Suprapubic skin (tissue), 4 donors: ENCODE data around the gene CDYL2. TPM values are rescaled to one million over a fixed set of nuclear protein-coding genes. Genes with fewer than 3 reads are reported as not detected.

Experiments
- DNase-seq, 2 donors: peaks; one replicate each; pipeline ENCODE4 v3.0.0-alpha.2; 2019; ENCODE audit warnings: low spot score in 2 of 2
- H3K27ac ChIP-seq: fragments of 200-600 bp; sonication (generic); one replicate; pipeline ENCODE4 v1.5.1; 2019
- H3K27me3 ChIP-seq: fragments of 200-600 bp; sonication (generic); one replicate; pipeline ENCODE4 v1.5.1; 2019
- H3K36me3 ChIP-seq: fragments of 200-600 bp; sonication (generic); one replicate; pipeline ENCODE4 v1.5.1; 2019
- H3K4me1 ChIP-seq: fragments of 200-600 bp; sonication (generic); one replicate; pipeline ENCODE4 v1.5.1; 2019
- H3K4me3 ChIP-seq: fragments of 200-600 bp; sonication (generic); one replicate; pipeline ENCODE4 v1.5.1; 2019; ENCODE audit warnings: mild to moderate bottlenecking
- H3K9me3 ChIP-seq: fragments of 200-600 bp; sonication (generic); one replicate; pipeline ENCODE4 v1.5.1; 2019
- EP300 ChIP-seq: sonication (generic); formaldehyde crosslinking; IDR thresholded peaks from one replicate; pipeline ENCODE4 v1.6.1; 2017; ENCODE audit warnings: antibody characterized with exemption
- POLR2A ChIP-seq, 2 donors: fragments of 450-650 bp; IDR thresholded peaks; one replicate each; pipeline ENCODE4 v1.6.1; 2017; ENCODE audit warnings: antibody characterized with exemption in 2 of 2, mild to moderate bottlenecking in 2 of 2, moderate library complexity in 2 of 2
- POLR2AphosphoS5 ChIP-seq, 3 donors: sonication (generic); formaldehyde crosslinking; IDR thresholded peaks; one replicate each; pipeline ENCODE4 v1.6.1; 2017; ENCODE audit warnings: antibody characterized with exemption in 3 of 3
- WGBS: methylation state at CpG from one replicate; pipeline ENCODE4 v1.1.5; 2018; 5-methylcytosine and 5-hydroxymethylcytosine counted together
- total RNA-seq, 4 donors: library from RNA; depleted of rRNA; stranded (reverse); fragments of >200 nt; gene quantifications; one replicate each; pipeline ENCODE4 v1.1.0, GENCODE V29; 2016
- TF ChIP-seq, protein P1 (sequence below), 2 donors: fragments of 200-600 bp in 1 of 2; fragments of 450-650 bp in 1 of 2; sonication (generic) in 1 of 2; IDR thresholded peaks; one replicate each; pipeline ENCODE4 v1.5.1; 2016 to 2019; ENCODE audit warnings: antibody characterized with exemption in 2 of 2, mild to moderate bottlenecking in 1 of 2, moderate library complexity in 1 of 2

CDYL2 gene
- total RNA-seq, 4 donors from 2014 or later, result 2.8 to 8.2 (median 3.9) TPM

DNA sequence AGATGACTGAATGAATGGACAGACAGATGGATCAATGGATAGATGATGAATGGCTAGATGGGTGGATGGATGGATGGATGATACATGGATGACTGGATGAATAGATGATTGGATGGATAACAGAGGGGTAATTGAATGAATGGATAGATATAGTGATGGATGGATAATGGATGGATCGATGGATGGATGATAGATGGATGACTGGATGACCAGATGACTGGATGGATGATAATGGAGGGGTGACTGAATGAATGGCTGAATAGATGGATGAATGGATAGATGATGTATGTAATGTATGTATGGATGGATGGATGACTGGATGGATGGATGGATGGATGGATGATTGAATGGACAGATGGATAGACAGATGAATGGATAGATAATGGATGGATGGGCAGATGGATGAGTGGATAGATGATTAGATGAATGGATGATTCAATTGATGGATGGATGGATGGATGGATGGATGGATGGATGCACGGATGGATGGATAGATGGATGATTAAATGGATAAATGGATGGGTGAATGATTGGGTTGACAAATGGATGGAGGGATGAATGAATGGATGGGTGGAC, 87.7 kb downstream of the CDYL2 start:
- TF ChIP-seq POLR2AphosphoS5 (IDR thresholded peaks at IDR 0.05) (no peak), EP300 (no peak), POLR2A (IDR thresholded peaks at IDR 0.05) (no peak)
- no peaks in the 10 kb centered on the region for H3K36me3 ChIP-seq
- H3K27ac ChIP-seq, result no peak overlapping the region
- no peak for DNase-seq
- no peaks in the 10 kb centered on the region for H3K9me3 ChIP-seq
- no peaks in the 10 kb centered on the region for H3K27me3 ChIP-seq
- 85% methylated on average over 2 of the region's 2 CpGs for WGBS
- H3K4me3 ChIP-seq, result no peak overlapping the region
- no peaks in the 10 kb centered on the region for H3K4me1 ChIP-seq

DNA sequence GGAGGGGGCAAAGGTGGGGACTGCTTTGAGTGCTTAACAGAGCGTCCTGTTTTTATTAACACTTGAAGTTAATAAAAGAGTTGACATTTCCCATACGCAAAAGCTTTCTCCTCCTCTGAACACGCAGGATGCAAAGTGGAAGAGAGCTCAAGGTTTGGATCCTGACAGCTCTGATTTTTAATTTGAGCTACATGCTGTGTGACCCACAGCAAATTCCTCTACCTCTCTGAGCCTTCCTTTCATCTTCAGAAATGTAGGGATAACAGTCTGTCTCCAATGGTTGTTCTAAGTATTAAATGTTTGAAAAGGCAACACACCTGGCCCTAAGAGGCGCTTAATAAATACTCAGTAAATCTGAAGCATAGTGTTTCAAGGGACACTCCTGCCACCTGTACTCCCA, 93.0 kb downstream of the CDYL2 start:
- 97% methylated on average over 4 of the region's 4 CpGs for WGBS
- no peak overlapping the region for H3K4me3 ChIP-seq

DNA sequence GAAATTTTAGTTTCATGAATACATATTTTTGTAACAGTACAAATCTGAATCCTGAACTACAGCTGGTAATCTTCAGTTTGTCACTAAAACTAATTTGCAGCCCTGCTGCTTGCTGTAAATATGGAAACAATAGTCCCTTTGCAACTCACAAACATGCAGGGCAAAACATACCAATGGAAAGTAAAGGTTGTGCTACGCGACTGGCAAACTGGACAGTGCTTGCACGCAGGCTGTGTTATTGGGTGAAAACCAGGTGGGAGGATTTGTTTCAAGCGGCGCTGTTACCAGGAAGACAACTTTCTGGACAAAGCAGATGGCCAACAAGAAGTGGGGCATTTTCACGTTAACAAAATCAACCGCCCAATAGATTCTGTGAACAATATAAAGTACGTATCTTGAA, 93.5 kb downstream of the CDYL2 start:
- Histone ChIP-seq H3K9me3 (no peaks in the 10 kb centered on the region), H3K27me3 (no peaks in the 10 kb centered on the region), H3K36me3 (no peaks in the 10 kb centered on the region), H3K27ac (no peak overlapping the region), H3K4me3 (no peak overlapping the region), H3K4me1 (no peaks in the 10 kb centered on the region)
- 85% methylated on average over 8 of the region's 8 CpGs for WGBS
- DNase-seq, result no peak
- TF ChIP-seq, protein P1, sequence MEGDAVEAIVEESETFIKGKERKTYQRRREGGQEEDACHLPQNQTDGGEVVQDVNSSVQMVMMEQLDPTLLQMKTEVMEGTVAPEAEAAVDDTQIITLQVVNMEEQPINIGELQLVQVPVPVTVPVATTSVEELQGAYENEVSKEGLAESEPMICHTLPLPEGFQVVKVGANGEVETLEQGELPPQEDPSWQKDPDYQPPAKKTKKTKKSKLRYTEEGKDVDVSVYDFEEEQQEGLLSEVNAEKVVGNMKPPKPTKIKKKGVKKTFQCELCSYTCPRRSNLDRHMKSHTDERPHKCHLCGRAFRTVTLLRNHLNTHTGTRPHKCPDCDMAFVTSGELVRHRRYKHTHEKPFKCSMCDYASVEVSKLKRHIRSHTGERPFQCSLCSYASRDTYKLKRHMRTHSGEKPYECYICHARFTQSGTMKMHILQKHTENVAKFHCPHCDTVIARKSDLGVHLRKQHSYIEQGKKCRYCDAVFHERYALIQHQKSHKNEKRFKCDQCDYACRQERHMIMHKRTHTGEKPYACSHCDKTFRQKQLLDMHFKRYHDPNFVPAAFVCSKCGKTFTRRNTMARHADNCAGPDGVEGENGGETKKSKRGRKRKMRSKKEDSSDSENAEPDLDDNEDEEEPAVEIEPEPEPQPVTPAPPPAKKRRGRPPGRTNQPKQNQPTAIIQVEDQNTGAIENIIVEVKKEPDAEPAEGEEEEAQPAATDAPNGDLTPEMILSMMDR (IDR thresholded peaks at IDR 0.05), result no peak
- no peak for TF ChIP-seq POLR2AphosphoS5 (IDR thresholded peaks at IDR 0.05)
- no peak for TF ChIP-seq EP300
- no peak for TF ChIP-seq POLR2A (IDR thresholded peaks at IDR 0.05)

More for the DNA sequence above, 93.0 kb downstream of the CDYL2 start:
- no peak for DNase-seq
- TF ChIP-seq, protein P1 (IDR thresholded peaks at IDR 0.05), result no peak
- TF ChIP-seq POLR2AphosphoS5 (IDR thresholded peaks at IDR 0.05) (no peak), POLR2A (IDR thresholded peaks at IDR 0.05) (no peak), EP300 (no peak)
- Histone ChIP-seq H3K36me3 (no peaks in the 10 kb centered on the region), H3K27me3 (no peaks in the 10 kb centered on the region), H3K9me3 (no peaks in the 10 kb centered on the region), H3K4me1 (no peaks in the 10 kb centered on the region), H3K27ac (no peak overlapping the region)

DNA sequence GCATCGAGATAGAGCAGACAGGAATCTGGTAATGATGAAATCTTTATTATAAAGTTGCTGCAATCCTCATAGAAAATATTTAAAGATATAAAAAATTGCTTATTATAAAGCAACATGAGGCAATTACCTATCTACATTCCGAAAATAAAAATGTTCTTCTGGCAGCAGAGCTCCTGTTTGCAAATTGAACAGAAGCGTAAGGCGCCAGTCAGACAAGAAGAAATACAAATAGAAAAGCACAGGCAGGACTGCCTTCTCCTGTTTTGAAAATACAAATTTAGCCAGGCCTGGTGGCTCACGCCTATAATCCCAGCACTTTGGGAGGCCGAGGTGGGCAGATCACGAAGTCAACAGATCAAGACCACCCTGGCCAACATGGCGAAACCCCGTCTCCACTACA, 95.6 kb downstream of the CDYL2 start:
- H3K27ac ChIP-seq, result no peak overlapping the region
- WGBS, result 94% methylated on average over 9 of the region's 9 CpGs
- DNase-seq, result no peak

DNA sequence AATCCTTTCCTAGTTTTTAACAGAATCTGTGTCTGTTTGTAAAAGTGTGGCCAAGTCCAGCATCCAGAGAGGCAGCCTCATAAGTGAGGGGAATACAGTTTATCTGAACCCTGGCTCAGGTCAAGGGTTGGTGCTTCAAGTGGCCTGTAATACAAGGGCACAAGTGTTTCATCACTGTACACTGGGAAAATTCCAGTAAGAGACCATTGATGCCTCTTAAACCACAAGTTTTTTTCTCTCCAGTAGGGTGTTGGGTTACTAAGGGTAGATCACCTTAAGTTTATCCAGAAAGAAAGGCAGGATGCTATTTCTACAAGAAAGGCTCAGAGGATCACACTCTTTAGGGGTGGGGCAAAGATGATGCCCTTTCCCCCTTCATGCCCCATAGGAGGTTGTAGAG, 96.7 kb downstream of the CDYL2 start:
- no peaks in the 10 kb centered on the region for H3K36me3 ChIP-seq

More for the DNA sequence above, 95.6 kb downstream of the CDYL2 start:
- Histone ChIP-seq H3K9me3 (no peaks in the 10 kb centered on the region), H3K27me3 (no peaks in the 10 kb centered on the region), H3K4me3 (no peak overlapping the region), H3K4me1 (no peaks in the 10 kb centered on the region), H3K36me3 (no peaks in the 10 kb centered on the region)
- TF ChIP-seq EP300, result no peak

DNA sequence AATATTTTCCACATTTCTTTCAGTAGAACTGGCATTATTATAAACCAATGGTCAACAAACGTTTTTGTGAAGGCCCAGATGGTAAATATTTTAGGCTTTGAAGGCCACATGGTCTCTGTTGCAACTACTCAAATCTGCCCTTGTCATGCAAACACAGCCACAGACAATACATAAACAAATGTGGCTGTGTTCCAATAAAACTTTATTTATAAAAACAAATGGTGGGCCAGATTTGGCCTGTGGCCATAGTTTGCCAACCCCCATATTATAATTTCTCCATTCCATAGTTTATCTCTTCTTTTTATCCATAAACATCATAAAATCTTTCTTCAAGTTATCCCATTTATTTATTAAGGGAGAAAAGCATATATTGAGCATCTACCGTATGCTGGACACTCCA, 98.8 kb downstream of the CDYL2 start:
- H3K4me3 ChIP-seq, result no peak overlapping the region
- H3K9me3 ChIP-seq, result no peaks in the 10 kb centered on the region
- no peaks in the 10 kb centered on the region for H3K36me3 ChIP-seq
- TF ChIP-seq, protein P1 (IDR thresholded peaks at IDR 0.05), result no peak
- TF ChIP-seq POLR2AphosphoS5 (IDR thresholded peaks at IDR 0.05) (no peak), EP300 (no peak), POLR2A (IDR thresholded peaks at IDR 0.05) (no peak)
- no peak for DNase-seq
- 76% methylated on average over 2 of the region's 2 CpGs for WGBS
- no peaks in the 10 kb centered on the region for H3K4me1 ChIP-seq
- no peak overlapping the region for H3K27ac ChIP-seq
- no peaks in the 10 kb centered on the region for H3K27me3 ChIP-seq

More for the DNA sequence above, 96.7 kb downstream of the CDYL2 start:
- Histone ChIP-seq H3K9me3 (no peaks in the 10 kb centered on the region), H3K27me3 (no peaks in the 10 kb centered on the region), H3K4me3 (no peak overlapping the region), H3K4me1 (no peaks in the 10 kb centered on the region), H3K27ac (no peak overlapping the region)
- no peak for TF ChIP-seq EP300
- TF ChIP-seq POLR2A (IDR thresholded peaks at IDR 0.05), result no peak
- no peak for TF ChIP-seq POLR2AphosphoS5 (IDR thresholded peaks at IDR 0.05)
- TF ChIP-seq, protein P1 (IDR thresholded peaks at IDR 0.05), result no peak
- no peak for DNase-seq
